ENCODE data around the gene VPS8.

GRCh38 chr3:184850201-184850600, 38.2 kb downstream of the VPS8 start:
- TF ChIP-seq CTCF (IDR thresholded peaks at IDR 0.05; ENCODE audit: insufficient read depth, low read length, poor library complexity, severe bottlenecking) (no peak), EZH2phosphoT487 (conservative IDR thresholded peaks at IDR 0.05; ENCODE audit: low read length) (no peak)

All from SU-DHL-6 (cell line).